ENCODE data around the gene JPH4.
"Not testable (repeated sequence)": the region's sequence is repeated elsewhere in the genome, so short reads cannot be mapped to it uniquely, and the experiment has no call there.

The JPH4 gene

DNA sequence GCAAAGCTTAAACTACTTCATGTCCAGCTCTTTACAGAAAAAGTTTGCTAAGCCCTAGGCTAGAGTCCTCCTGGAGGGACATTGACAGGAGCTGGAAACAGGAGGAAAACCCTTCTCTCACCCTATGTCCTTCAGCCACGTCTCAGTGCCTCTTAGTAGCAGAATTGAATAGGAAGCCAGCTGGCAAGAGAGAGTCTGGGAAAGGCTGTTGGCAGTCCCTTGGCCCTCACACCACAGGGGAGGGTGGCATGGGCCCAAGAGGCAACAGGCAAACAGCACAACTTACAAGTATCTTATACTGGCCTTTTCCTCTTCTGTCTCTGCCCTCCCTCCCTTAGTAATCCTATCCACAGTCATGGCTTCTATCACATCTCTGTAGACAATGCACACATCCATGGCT is 29.9 kb upstream of the JPH4 start:
- DNase-seq, result no peak

DNA sequence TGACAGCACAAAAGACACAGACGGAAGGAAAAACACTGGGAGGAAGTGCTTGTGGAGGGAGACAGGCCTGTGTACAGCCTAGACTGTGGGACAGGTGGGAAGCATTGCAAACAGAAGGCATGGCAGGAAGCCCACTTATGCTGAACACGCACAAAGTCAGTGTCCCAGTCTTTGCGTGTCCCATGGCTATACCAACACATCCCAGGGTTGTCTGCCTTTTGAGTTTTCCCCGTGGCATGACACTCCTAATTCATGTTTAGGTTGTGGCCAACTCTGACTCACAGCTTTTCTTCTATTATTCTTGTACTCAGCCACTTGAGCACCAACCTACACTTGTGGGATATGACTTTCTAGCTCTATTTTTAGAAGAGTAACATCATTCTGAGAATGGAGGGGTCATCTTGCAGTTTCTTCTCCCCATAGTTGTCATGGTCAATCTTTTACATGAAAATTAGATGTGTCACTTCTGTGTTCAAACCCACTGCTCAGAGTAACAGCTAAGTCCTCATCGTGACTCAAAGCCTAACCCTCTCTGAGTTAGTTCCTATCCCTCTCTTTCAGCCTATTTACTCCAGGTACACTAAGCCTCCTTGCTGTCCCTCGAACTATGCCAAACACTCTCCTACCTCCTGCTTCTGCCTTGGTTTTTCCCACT is 27.5 kb upstream of the JPH4 start:
- DNase-seq, result no peak

DNA sequence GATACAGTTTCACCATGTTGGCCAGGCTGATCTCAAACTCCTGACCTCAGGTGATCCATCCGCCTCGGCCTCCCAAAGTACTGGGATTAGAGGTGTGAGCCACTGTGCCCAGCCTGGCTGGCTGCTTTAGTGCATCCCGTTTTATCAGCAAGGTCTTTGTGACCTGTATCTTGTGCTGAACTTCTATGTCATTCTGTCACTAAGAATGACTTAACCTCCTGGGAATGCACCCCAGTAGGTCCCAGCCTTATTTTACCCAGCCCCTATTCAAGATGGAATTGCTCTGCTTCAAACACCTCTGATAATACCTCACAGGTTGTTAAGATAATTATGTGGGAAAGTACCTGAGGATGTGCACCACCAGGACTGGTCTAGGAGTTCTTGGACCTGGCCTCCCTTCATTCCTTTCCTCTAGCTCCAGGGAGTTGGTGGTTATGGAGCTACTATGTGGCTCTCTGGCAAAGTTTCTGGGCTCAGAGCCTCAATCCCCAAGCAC is 26.1 kb upstream of the JPH4 start:
- no peak for DNase-seq

GRCh38 chr14:23604148-23604547 is 25.6 kb upstream of the JPH4 start:
- DNase-seq, result no peak

DNA sequence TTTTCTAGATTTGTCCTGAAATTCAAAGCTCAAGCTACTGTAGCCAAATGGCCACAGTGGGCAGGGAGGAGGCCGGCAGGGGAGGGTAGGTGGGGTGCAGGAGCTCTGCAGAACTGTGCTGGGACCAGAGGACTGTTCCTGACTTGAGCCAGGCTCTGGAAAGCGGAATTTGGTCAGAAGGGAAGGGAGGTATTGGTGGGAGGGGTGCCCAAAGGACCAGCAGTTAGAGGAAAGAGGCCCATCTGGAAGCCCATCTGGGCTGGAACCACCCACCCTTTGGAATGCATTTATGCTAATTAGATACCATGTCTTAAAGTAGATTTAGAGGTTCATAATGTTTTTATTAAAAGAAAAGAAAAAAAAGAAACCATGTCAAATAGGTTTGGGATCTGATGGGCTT is 24.5 kb upstream of the JPH4 start:
- no peak for DNase-seq

GRCh38 chr14:23602181-23603095 is 23.8 kb upstream of the JPH4 start:
- DNase-seq, result no peak

DNA sequence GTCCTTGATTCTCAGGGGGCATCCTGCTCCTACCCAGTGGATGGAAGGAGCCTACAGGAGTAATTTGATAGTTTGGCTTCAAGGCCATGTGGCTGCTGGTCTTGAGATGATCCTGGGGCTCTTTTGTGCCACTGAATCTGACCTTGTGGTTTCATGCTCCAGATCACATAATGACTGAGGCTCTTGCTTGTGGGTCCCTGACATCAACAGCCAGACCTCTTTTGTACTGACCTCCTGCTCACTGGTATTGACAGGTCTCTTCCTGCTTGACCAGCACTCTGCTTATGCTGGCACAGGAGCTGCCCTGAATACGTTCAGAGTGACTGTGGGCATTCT is 23.2 kb upstream of the JPH4 start:
- no peak for DNase-seq

DNA sequence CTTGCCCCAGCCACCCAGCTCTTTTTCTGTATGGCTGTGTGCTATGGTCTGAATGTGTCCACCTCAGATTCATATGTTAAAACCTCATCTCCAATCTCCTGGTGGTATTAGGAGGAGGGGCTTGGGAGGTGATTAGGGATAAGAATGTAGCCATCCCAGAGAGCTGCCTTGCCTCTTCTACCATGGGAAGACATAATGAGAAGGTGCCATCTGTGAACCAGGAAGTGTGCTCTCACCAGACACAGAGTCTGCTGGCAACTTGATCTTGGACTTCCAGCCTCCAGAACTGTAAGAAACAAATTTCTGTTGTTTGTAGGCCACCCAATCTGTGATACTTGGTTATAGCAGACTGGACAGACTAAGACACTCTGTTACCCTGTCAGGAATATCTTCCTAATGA is 22.8 kb upstream of the JPH4 start:
- DNase-seq, result no peak

DNA sequence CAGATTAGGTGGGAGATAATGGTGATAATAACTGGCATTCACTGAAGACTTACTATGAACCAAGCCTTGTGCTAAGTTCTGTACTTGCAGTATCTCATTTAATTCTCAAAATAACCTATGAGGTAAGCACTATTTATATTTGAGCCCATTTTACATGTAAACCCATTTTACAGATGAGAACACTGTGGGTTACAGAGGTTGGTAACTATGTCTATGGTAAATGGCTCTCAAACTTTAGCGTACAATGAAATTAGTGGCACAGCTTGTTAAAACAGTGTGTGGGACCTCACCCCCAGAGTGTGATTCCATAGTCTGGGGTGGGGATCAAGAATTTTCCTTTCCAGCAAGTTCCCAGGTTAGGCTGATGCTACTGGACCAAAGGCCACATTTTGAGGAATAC is 22.2 kb upstream of the JPH4 start:
- DNase-seq, result no peak

DNA sequence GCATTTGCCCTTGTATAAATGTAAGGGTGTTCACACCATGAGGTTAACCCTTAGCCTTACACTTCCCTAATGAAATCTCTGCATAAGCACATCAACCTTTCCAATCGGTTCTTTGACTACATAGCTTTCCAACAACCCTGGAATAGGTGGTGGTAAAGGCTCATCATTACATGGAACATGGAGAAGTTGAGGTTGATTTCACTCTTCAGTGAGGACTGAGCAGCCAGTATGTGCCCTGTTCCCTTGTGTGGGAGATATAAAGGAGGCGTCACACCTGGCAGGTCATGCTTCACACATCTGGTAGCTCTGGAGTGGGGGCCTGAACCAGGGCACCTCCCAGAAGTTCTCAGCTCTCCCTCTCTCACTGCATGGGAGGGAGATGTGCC is 21.7 kb upstream of the JPH4 start:
- DNase-seq, result no peak

- DNase-seq, result not testable (repeated sequence)
Measured at GRCh38 chr14:23594191-23594590, 15.6 kb upstream of the JPH4 start.

DNA sequence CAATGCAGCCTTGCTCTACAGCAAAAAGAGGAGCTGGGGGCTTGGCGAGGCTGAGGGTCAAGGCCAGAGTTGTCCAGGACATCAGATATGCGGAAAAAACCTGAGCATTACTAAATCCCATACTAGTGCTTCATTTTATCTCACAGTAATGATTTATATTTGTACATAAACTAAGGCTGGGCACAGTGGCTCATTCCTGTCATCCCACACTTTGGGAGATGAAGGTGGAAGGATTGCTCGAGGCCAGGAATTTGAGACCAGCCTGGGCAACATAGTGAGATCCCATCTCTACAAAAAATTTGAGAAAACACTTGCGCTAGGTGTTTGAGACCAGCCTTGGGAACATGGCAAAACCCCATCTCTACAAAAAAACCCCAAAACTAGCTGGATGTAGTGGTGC is 11.6 kb upstream of the JPH4 start:
- no peak for DNase-seq

GRCh38 chr14:23589606-23590005 is 11.0 kb upstream of the JPH4 start:
- DNase-seq, result no peak

GRCh38 chr14:23588884-23589598 is 10.5 kb upstream of the JPH4 start:
- peak; percentile 86 for DNase-seq

DNA sequence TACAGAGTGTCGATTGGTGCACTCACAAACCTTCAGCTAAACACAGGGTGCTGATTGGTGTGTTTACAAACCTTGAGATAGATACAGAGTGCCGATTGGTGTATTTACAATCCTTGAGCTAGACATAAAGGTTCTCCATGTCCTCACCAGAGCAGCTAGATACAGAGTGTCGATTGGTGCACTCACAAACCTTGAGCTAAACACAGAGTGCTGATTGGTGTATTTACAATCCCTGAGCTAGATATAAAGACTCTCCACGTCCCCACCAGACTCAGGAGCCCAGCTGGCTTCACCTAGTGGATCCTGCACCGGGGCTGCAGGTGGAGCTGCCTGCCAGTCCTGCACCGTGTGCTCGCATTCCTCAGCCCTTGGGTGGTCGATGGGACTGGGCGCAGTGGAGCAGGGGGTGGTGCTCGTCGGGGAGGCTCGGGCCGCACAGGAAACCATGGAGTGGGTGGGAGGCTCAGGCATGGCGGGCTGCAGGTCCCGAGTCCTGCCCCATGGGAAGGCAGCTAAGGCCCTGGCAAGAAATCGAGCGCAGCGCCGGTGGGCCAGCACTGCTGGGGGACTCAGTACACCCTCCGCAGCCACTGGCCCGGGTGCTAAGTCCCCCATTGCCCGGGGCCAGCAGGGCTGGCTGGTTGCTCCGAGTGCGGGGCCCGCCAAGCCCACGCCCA is 6.1 kb upstream of the JPH4 start:
- not testable (repeated sequence) for DNase-seq

- DNase-seq, result not testable (repeated sequence)
Measured at GRCh38 chr14:23583761-23584526, 5.4 kb upstream of the JPH4 start.

DNA sequence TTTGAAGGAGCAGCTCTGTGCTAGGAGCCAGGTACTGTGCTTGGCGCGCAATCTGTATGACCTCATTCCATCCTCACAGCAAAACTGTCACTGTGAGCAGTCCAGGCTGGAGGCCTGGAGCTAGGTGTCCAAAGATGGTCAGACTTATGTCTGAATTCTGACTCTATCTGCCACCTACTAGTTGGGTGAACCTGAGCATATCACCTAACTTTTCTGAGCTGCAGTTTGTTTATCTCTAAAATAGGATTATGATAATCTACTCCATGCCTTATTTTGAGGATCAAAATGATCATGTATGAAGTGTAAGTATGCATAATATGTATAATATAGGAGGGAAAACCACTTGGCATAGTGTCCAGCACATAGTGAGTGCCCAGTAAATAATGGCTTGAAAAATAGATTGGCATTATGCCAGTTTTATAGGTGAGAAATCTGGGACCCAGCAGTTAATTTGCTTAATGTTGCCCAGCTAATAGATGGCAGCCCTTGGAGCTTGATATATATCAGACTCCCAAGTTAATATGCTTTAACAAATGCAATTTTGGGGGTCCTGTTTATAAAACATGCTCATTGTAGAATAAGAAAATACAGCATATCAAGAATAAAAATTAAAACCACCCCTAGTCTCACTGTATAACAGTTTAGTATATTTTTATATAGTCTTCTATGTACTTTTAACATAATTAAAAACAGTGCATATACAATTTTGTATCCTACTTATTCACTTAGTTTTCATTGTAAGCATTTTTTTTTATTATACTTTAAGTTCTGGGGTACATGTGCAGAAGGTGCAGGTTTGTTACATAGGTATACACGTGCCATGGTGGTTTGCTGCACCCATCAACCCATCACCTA is 4.5 kb upstream of the JPH4 start:
- DNase-seq, result no peak

DNA sequence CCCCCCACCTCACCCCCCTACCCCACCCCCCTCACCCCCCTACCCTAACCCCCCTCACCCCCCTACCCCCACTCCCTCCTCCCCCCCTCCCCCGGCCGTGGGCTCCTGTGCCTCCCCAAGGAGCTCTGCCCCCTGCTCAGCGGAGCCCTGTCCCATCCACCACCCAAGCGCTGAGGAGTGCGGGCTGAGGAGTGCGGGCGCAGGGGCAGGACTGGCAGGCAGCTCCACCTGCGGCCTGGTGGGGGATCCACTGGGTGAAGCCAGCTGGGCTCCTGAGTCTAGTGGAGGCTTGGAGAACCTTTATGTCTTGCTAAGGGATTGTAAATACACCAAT is 2.3 kb upstream of the JPH4 start:
- DNase-seq, result no peak

- no peak for DNase-seq
Measured at GRCh38 chr14:23580152-23580926, 1.7 kb upstream of the JPH4 start.

- DNase-seq, result no peak
Measured at GRCh38 chr14:23579739-23580138, 1.1 kb upstream of the JPH4 start.

GRCh38 chr14:23579311-23579630 is 681 bp upstream of the JPH4 start:
- DNase-seq, result no peak
